ENCODE data around the gene HTRA3. TPM values are rescaled to one million over a fixed set of nuclear protein-coding genes. Genes with fewer than 3 reads are reported as not detected.

Gene HTRA3
- polyA plus RNA-seq, 4 donors: 8.8 to 52.8 (median 13.6) TPM

DNA sequence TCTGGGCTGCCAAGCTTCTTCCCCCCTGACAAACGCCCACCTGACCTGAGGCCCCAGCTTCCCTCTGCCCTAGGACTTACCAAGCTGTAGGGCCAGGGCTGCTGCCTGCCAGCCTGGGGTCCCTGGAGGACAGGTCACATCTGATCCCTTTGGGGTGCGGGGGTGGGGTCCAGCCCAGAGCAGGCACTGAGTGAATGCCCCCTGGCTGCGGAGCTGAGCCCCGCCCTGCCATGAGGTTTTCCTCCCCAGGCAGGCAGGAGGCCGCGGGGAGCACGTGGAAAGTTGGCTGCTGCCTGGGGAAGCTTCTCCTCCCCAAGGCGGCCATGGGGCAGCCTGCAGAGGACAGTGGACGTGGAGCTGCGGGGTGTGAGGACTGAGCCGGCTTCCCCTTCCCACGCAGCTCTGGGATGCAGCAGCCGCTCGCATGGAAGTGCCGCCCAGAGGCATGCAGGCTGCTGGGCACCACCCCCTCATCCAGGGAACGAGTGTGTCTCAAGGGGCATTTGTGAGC lies 37.0 kb downstream of the HTRA3 start:
- DNase-seq (ENCODE audit: low read depth in 4 of 4, low spot score in 3 of 4): no peak

DNA sequence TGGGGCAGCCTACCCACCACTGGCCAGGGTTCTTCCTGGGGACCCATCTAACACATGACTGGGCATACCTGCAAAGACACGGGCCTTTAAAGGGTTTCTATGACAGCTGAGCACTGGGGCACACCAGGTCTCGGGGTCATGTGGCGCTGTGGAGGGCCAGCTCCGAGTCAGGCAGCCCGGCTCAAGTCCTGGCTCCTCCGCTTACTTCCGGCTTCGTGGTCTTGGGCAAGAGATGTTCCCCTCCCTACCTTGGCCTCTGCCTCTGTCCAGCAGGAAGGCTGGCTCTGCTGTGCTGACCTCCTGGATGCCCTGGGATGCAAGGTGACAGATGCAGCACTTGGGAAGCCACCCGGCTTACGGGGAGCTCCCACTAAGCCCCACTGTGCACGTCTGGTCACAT lies 37.6 kb downstream of the HTRA3 start:
- DNase-seq (ENCODE audit: low read depth in 4 of 4, low spot score in 3 of 4): no peak

DNA sequence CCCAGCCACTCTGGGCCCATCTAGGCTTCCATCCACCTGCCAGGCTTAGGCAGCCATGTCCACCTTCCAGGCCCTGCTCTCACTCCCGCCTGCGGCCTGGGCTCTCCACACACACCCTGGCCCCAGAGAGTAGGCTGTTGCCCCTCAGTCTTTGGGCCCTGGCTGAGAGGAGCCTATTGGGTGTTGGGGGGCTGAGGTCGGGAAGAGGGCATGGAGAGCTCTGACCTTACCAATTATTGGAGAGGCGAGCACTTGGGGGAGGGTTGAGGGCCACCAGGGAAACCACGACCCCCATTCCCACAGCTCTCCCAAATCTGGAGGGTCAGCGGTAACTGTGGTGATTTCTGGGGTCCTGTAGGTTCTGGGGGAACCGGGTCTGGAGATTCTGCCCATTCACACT lies 38.2 kb downstream of the HTRA3 start:
- no peak for DNase-seq (ENCODE audit: low read depth in 4 of 4, low spot score in 3 of 4)

DNA sequence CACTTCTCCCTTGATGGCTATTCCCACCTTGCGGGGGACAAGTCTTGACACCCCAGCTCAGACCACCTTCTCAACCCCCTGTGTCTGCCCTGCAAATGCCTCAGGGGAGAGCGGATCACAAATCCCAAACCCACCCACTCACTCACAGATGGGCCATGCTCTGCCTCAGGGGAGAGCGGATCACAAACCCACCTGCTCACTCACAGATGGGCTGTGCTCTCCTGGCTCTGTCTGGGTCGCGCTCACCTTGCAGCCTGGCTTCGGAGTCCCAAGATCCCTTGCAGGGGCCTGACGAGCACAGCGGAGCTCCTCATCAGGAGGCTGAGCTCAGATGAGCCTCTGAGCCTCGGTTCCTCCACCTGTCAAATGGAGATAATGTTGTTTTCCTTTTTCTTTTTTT lies 38.6 kb downstream of the HTRA3 start:
- DNase-seq (ENCODE audit: low read depth in 4 of 4, low spot score in 3 of 4): no peak

DNA sequence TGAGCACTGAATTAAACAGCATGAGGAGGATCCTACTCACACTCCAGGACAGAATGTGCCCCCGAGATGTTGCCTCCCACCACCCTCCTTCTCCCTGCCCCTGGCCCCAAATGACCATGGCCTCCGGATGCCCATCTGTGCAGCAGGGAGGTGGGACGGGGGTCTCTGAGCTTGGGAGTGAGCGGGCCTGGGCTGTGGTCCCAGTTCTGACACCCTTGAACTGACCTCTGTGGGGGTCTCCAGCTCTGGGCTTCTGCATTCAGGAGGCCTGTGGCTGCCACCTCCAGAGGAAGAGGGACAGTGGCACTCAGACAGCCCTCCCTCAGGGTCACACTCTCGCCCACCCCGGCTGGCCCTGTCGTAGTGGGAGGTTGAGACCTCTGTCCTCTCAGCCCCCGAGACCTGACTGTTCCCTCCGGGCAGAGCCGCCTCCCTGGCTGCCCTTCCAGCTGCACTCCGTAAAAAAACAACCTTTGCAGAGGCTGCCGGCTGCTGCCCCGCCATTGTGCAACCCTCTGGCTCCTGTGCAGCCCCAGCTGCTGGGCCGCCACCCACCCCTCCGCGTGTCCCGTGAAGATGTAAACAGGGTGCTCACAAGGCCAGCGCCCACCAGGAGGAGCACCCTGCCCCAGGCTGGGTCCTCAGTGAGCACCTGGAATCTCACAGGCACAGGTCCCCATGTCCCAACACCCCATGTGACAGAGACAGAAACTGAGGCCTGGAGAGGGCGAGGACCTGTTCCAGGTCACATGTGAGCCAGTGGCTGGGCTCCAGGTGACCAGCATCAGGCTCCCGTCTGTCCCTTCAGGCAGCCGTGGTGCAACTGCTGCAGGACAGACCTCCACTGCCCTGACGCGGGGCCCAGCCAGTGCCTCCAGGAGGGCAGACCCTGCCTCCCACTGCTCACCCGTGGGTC lies 39.6 kb downstream of the HTRA3 start:
- no peak for DNase-seq (ENCODE audit: low read depth in 4 of 4, low spot score in 3 of 4)

DNA sequence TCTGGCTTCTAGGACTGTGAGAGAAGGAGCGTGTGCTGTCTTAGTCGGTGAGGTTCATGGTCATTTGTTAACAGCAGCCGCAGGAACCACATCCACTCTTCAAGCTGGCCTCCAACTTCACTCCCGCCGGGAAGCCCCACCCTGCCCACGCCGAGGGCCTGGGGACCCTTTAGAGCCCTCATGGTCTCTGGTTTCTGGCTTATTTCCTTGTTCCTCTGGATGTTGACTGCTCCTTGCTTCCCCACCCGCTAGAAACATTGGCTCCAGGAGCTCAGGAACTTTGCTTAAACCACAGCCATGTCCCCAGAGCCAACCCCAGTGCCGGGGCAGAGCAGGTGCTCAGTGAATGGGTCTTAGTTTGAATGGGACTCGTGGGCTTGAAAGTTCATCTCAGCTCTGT lies 40.8 kb downstream of the HTRA3 start:
- no peak for DNase-seq (ENCODE audit: low read depth in 4 of 4, low spot score in 3 of 4)

DNA sequence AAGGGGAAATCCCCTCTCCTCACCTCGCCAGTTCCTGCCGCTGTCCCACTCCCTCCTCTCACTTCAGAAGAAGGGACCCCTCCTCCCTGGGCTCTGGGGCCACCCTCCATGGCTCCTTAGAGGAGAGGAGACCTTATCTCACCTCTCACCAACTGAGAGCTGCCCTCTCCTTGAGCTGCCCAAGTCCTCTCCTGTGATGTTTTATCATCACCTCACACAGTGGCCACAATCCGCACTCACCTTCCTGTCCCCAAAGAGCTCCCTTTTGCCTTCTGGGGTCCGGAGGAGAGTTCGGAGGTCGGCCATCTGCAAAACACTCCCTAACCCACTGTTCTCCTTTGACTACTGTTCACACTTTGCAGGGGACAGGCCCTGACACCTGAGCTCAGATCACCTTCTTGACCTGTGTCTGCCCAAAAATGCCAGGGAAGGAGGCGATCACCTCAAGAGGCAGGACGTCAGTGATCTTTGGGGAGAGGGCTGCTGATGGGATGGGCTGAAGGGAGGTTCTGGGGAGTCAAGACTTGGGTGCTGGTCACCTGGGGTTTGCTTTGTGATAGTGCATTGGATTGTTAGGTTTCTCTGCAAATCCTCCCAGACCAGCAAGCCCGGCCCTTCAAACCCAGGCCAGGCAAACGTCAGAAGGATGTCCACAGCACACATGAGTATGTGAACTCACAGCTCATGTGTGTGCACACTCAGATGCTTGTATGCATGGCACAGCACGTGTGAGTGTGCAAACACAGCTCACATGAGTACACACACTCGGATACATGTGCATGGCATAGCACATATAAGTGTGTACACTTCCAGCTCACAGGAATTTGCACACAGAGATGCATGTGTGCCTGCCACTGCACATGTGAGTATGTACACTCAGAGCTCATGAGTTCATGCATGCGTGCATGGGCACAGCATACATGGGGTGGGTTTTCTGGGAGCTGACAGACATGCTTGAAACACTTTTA lies 41.8 kb downstream of the HTRA3 start:
- no peak for DNase-seq (ENCODE audit: low read depth in 4 of 4, low spot score in 3 of 4)

DNA sequence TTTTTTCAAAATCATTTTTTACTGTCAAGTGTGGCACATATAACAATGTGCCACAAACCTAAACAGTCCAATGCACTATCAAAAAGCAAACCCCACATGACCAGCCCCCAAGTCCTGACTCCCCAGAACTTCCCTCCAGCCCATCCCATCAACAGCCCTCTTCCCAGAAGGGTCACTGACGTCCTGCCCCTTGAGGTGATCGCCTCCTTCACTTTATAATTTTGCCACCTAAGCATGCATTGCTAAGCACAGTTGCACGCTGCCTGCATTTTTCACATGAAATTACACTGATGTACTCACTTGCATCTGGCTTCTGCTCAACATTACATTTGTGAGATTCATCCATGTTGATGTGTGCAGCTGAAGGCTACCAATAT lies 42.5 kb downstream of the HTRA3 start:
- DNase-seq (ENCODE audit: low read depth in 4 of 4, low spot score in 3 of 4): no peak

DNA sequence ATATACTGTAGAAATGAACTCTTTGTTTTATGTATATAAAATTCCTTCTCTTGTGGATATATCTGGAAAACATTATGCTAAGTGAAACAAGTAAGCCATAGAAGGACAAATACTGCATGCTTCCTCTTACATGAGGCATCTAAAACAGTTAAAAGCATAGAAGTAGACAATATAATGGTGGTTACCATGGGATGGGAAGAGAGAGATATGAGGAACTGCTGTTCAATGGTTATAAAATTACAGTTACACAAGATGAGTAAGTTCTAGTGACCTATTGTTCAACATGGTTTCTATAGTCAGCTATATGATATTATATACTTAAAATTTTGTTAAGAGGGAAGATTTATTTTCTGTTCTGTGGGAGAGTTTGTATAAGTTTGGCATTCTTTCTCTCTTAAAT lies 43.4 kb downstream of the HTRA3 start:
- no peak for DNase-seq (ENCODE audit: low read depth in 4 of 4, low spot score in 3 of 4)

DNA sequence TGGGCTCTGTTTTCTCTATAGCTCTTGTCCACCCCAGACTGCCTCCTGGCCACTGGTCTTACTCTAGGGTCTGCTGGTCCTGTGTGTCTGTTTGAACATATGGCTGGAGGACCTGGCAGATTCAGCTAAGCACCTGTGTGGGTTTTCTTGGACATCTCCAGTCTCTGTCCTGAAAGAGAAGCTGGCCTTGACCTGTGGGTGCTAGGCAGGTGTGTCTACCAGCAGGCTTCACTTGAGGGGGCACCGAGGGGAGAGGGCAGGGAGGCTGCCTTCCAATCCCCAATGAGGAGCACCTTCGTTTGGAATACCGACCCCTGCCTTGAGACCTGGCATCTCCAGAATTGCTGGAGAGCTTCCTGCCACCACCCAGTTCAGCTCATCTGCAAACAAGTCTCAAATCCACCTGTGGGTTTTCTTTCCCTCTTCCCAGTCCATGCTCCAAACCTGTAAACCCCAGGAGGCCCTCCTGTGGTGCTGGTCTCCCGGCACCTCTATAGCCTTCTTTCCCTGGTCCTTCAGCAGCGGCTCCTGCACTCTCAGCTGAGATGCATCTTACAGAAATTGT lies 45.2 kb downstream of the HTRA3 start:
- DNase-seq (ENCODE audit: low read depth in 4 of 4, low spot score in 3 of 4): no peak

DNA sequence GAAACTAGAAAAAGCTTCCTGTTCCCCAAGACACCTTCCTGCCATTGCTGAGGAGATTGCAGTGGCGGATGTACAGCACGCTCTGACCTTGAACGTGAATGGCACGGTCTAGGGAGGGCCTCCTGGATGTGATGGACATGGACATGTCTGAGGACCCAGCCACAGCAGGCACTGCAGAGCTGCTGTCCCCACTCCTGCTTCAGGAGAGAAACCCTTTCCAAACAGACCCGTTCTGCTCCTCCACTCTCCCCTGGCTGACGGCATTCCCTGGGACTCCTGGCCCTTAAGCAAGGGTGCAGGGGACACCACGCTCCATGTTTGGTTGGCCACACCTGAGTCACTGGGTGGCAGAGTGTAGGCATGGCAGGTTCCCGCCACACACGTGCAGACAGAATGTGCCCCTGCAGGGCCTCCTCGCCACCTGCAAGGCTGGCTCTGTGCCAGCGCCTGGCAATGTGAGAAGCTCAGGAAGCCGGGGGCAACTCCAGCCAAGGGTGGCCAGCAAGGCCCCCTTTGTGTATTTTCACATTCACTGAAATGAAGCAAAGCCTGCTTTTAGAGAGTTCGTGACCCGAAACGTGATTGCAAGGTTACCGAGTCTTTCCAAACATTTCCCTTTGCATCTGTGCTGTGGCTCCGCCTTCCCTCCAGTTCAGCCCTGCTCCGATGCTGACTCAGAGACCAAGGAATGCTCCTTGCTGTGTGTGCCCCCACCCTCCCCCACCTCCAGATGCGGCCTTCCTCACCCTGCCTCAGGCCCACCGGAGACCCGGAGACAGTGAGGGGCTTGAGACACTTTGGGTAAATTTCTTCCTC lies 46.1 kb downstream of the HTRA3 start:
- DNase-seq (ENCODE audit: low read depth in 4 of 4, low spot score in 3 of 4): peak; percentile 70 to 89 (median 70)

DNA sequence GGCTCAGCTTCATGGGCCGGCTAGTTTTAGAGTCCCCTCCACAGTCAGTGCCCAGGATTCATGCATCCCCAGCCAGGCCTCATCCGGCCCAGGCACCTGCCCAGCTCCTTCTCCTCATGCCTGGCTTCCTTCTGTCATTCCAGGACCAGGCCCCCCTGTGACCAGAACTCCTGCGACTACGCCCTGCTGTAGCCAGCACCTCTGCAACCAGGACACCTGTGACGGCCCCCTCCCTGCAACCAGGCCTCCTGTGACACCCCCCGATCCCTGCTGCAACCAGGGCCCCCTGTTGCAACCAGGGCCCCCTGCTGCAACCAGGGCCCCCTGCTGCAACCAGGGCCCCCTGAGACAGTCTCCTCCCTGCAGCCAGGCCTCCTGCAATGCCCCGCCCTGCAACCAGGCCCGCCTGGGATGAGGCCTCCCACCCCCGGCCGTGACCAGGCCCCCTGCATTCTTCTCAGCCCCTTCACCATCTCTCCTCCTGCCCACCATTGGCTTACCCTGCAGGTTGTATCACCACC lies 46.8 kb downstream of the HTRA3 start:
- no peak for DNase-seq (ENCODE audit: low read depth in 4 of 4, low spot score in 3 of 4)

DNA sequence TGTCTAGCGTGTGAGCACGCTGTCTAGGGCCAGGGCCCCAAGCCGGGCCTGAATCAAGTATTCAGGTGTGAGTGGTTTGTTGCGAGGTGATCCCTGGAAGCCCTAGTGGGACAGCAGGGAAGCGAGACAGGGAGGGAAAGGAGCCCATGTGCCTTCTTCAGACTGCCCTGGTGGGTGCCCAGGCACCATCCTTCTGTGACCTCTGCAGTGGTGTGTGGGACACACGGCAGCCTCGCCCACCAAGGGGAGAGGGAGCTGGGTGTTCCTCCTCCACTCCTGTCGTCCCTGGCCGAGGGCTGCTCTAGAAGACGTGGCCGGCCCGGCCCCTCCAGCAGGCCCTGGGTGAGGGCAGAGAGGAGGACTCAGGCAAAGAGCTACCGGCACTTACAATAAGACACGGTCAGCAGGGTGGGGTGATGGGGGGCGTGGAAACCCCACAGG lies 47.4 kb downstream of the HTRA3 start:
- DNase-seq (ENCODE audit: low read depth in 4 of 4, low spot score in 3 of 4): no peak

DNA sequence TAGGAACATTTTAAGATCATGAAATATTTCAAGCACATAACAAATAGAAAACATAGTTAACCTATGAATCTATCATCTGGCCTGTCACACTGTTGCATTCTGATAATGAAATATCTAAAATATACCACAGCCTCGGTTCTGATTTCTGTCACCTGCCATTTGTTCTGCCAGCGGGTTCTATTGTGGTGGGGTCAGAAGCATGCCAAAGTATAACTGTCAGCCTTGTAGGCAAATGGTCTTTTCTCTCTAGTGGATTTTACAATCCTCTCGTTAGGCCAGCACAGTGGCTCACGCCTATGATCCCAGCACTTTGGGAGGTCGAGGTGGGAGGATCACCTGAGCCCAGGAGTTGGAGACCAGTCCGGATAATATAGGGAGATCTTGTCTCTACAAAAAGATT lies 47.9 kb downstream of the HTRA3 start:
- no peak for DNase-seq (ENCODE audit: low read depth in 4 of 4, low spot score in 3 of 4)

DNA sequence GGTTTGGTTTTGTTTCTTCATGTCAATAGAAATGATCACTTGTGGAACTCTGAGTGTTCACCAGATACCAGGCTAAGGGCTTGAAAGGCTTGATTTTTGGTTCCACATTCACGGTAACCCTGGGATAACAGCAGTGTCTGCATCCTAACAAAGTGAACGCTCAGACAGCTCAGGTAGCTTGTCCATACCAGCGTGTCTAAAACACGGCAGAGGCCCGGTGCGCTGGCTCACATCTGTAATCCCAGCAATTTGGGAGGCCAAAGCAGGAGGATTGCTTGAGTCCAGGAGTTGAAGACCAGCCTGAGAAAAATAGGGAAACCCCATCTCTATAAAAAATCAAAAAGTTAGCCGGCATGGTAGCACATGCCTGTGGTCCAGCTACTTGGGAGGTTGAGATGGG lies 49.0 kb downstream of the HTRA3 start:
- DNase-seq (ENCODE audit: low read depth in 4 of 4, low spot score in 3 of 4): no peak

DNA sequence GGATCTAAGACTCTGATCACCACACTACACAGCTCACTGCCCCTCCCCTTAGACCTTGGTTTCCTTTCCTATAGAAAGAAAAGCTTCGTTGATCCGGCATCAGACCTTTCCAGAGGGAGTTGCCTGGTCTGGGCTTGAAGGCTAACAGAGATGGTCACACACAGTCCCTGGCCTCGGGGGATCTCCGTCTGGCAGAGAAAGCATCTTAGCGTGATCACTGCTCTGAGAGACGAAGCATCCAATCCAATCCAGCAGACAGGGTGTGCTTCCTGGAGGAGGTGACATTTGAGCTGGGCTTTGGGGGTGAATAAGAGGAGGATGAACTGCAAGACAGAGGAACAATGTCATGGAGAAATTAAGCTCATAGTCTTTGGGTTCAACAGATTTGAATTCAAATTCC lies 49.5 kb downstream of the HTRA3 start:
- no peak for DNase-seq (ENCODE audit: low read depth in 4 of 4, low spot score in 3 of 4)

DNA sequence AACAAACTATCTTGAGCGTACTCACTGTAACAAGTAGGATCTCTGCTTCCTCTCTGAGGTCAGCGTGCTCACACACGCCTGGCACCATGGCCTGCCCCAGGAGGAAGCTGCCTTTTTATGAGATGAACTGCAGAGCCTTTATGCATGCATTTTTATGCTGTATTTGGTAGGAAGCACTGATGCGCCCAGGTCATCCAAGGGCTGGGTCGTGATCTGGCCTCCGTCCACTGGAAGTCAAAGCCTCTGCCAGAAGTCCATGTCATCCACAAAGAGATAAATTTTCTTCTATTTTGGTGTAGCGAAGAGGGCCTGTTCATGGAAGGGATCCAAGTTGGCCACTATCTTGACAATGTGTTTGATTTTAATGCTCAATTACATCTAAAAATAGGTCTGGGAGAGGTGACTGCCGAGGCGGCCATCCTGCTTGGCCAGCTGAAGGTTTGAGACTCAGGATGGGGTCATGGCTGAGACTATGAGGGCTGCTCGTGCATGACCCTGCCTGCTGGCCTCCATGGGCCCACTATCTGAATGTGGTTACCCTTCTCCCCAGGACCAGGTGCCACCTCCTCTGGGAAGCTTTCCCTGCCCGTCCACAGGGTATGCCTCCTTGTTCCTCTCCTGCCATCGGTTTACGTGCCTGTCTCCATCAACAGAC lies 50.3 kb downstream of the HTRA3 start:
- DNase-seq (ENCODE audit: low read depth in 4 of 4, low spot score in 3 of 4): no peak

DNA sequence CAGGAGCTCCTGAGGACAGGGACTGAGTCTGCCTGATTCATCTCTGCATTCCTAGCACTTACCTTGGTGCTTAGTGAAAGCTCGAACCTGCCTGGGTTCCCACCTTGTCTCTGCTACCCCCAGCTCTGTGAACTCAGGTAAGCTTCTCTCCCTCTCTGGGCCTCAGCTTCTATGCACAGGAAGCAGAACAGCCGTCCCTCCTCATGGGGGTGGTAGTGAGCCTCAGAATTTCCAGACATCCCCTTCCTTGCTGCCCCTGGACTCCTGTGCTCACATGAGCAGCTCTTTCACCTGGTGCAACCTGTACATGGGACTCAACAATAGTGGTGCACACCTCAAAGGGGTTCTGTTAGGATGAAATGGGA lies 50.8 kb downstream of the HTRA3 start:
- DNase-seq (ENCODE audit: low read depth in 4 of 4, low spot score in 3 of 4): no peak

DNA sequence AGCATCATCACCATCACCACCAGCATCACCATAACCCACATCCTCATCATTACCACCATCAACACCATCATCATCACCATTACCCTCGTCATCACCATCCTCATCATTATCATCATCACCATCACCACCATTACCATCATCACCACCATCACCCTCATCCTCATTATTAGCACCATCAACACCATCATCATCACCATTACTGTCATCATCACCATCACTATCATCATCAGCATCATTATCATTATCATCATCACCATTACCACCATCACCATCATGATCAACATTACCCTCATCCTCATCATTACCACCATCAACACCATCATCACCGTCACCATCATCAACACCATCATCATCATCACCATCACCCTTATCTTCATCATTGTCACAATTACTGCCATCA lies 51.7 kb downstream of the HTRA3 start:
- DNase-seq (ENCODE audit: low read depth in 4 of 4, low spot score in 3 of 4): no peak

Measured in left renal pelvis (tissue), 4 donors.